ENCODE results near the gene SEZ6L. TPM values are rescaled to one million over a fixed set of nuclear protein-coding genes. Genes with fewer than 3 reads are reported as not detected.

SEZ6L gene
- total RNA-seq, 1 experiment from 2014 or later = not detected

- DNase-seq (ENCODE audit: low read depth, low spot score) = no peak
- peaks cover 63% of the 10 kb centered on the region for H3K27me3 ChIP-seq (ENCODE audit: insufficient read depth, low read length)
- intact Hi-C loops (cut with micrococcal nuclease) = loop anchor here (5.0 kb wide), 1 partner anchor 136 kb away; no protein-coding TSS in a partner anchor
These were observed 139.2 kb downstream of the SEZ6L start for GRCh38 chr22:26308467-26308866.

DNA sequence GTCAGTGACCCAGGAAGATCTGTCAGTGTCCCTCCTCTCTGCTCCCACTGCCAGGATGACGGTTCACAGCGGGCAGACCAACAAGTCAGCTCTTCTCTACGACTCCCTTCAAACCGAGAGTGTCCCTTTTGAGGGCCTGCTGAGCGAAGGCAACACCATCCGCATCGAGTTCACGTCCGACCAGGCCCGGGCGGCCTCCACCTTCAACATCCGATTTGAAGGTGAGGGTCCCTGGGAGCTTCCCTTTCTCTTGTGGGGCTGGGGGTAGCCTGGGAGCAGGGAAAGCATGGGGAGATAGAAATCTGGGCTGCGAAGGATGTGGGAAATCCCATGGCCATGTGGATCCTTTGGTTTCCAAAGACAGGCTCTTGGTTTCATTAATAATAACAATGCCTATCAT is 141.4 kb downstream of the SEZ6L start:
- DNase-seq (ENCODE audit: low read depth, low spot score) (no peak), ATAC-seq (no peak)
- no peaks in the 10 kb centered on the region for H3K9me3 ChIP-seq (ENCODE audit: control insufficient read depth in 1 of 2, insufficient read depth in 1 of 2, low read depth in 1 of 2, low read length in 2 of 2)
- BruUV-seq (replicated peaks) = no TSS peak
- H3K4me1 ChIP-seq (ENCODE audit: control insufficient read depth in 1 of 2, insufficient read depth in 2 of 2, low read length in 2 of 2) = no peaks in the 10 kb centered on the region
- no peaks in the 10 kb centered on the region for H4K20me1 ChIP-seq (ENCODE audit: insufficient read depth)
- H3K36me3 ChIP-seq (ENCODE audit: control insufficient read depth in 1 of 2, insufficient read depth in 2 of 2, low read length in 2 of 2) = no peaks in the 10 kb centered on the region
- peaks cover 71% of the 10 kb centered on the region for H3K27me3 ChIP-seq (ENCODE audit: insufficient read depth, low read length)
- H3K9ac ChIP-seq (ENCODE audit: low read length) = no peak overlapping the region
- H2AFZ ChIP-seq (ENCODE audit: low read depth, low read length, poor library complexity, severe bottlenecking) = no peak overlapping the region
- RAD21 ChIA-PET (ENCODE audit: low non-redundant PET in 1 of 2, low total read pairs in 2 of 2, uncharacterized antibody in 2 of 2, unreplicated experiment in 2 of 2) = no interaction called here
- intact Hi-C loops (cut with micrococcal nuclease) = no loop called here
- H3K9me2 ChIP-seq (ENCODE audit: insufficient read depth) = no peaks in the 10 kb centered on the region
- H3K79me2 ChIP-seq (ENCODE audit: insufficient read depth, low read length) = no peaks in the 10 kb centered on the region
- CTCF ChIA-PET = no interaction called here
- H3K4me3 ChIP-seq (replicated peaks in 1 of 2; ENCODE audit: low read depth in 1 of 2, low read length in 2 of 2) = no peak overlapping the region
- POLR2A ChIA-PET = no interaction called here
- H3K4me2 ChIP-seq (ENCODE audit: low read length) = no peak overlapping the region
- H3K27ac ChIP-seq (ENCODE audit: low read depth, low read length) = no peak overlapping the region
- TF ChIP-seq EZH2phosphoT487 (IDR thresholded peaks at IDR 0.05; ENCODE audit: borderline replicate concordance) (no peak), FOSL1 (IDR thresholded peaks at IDR 0.05; ENCODE audit: low read depth) (no peak), JUND (IDR thresholded peaks at IDR 0.05) (no peak), CBX3 (IDR thresholded peaks at IDR 0.05; ENCODE audit: low read depth) (no peak), CTCF (IDR thresholded peaks at IDR 0.05 in 2 of 3, conservative IDR thresholded peaks at IDR 0.05 in 1 of 3; ENCODE audit: borderline replicate concordance in 1 of 3, insufficient read depth in 1 of 3, low read depth in 2 of 3, low read length in 2 of 3) (no peak), POLR2AphosphoS5 (IDR thresholded peaks at IDR 0.05; ENCODE audit: low read depth, low read length) (no peak), TCF7L2 (IDR thresholded peaks at IDR 0.05; ENCODE audit: borderline replicate concordance, extremely low read depth, insufficient read depth, insufficient read length) (no peak), SIN3A (IDR thresholded peaks at IDR 0.05; ENCODE audit: low read depth) (no peak), REST (IDR thresholded peaks at IDR 0.05; ENCODE audit: low read depth) (no peak), MAX (IDR thresholded peaks at IDR 0.05) (no peak), EZH2 (IDR thresholded peaks at IDR 0.05) (no peak)
- TF ChIP-seq, protein P1, sequence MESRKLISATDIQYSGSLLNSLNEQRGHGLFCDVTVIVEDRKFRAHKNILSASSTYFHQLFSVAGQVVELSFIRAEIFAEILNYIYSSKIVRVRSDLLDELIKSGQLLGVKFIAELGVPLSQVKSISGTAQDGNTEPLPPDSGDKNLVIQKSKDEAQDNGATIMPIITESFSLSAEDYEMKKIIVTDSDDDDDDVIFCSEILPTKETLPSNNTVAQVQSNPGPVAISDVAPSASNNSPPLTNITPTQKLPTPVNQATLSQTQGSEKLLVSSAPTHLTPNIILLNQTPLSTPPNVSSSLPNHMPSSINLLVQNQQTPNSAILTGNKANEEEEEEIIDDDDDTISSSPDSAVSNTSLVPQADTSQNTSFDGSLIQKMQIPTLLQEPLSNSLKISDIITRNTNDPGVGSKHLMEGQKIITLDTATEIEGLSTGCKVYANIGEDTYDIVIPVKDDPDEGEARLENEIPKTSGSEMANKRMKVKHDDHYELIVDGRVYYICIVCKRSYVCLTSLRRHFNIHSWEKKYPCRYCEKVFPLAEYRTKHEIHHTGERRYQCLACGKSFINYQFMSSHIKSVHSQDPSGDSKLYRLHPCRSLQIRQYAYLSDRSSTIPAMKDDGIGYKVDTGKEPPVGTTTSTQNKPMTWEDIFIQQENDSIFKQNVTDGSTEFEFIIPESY (IDR thresholded peaks at IDR 0.05; ENCODE audit: extremely low read depth, insufficient replicate concordance, low read length) = no peak

More at GRCh38 chr22:26308467-26308866, 139.2 kb downstream of the SEZ6L start:
- no peaks in the 10 kb centered on the region for H3K9me3 ChIP-seq (ENCODE audit: control insufficient read depth in 1 of 2, insufficient read depth in 1 of 2, low read depth in 1 of 2, low read length in 2 of 2)
- POLR2A ChIA-PET = no interaction called here
- H4K20me1 ChIP-seq (ENCODE audit: insufficient read depth) = no peaks in the 10 kb centered on the region
- no peak for ATAC-seq
- RAD21 ChIA-PET (ENCODE audit: low non-redundant PET in 1 of 2, low total read pairs in 2 of 2, uncharacterized antibody in 2 of 2, unreplicated experiment in 2 of 2) = no interaction called here
- no peak overlapping the region for H3K4me3 ChIP-seq (replicated peaks in 1 of 2; ENCODE audit: low read depth in 1 of 2, low read length in 2 of 2)
- H2AFZ ChIP-seq (ENCODE audit: low read depth, low read length, poor library complexity, severe bottlenecking) = no peak overlapping the region
- CTCF ChIA-PET = interaction anchor here (1.0 kb wide), 1 partner anchor 13 kb away, joined by 3 read pairs; no protein-coding TSS in a partner anchor
- no peak overlapping the region for H3K27ac ChIP-seq (ENCODE audit: low read depth, low read length)
- H3K4me2 ChIP-seq (ENCODE audit: low read length) = no peak overlapping the region
- H3K79me2 ChIP-seq (ENCODE audit: insufficient read depth, low read length) = no peaks in the 10 kb centered on the region
- no peaks in the 10 kb centered on the region for H3K36me3 ChIP-seq (ENCODE audit: control insufficient read depth in 1 of 2, insufficient read depth in 2 of 2, low read length in 2 of 2)
- no peak overlapping the region for H3K9ac ChIP-seq (ENCODE audit: low read length)
- H3K4me1 ChIP-seq (ENCODE audit: control insufficient read depth in 1 of 2, insufficient read depth in 2 of 2, low read length in 2 of 2) = no peaks in the 10 kb centered on the region
- H3K9me2 ChIP-seq (ENCODE audit: insufficient read depth) = no peaks in the 10 kb centered on the region
- BruUV-seq (replicated peaks) = no TSS peak
- no peak for TF ChIP-seq EZH2 (IDR thresholded peaks at IDR 0.05)

Measured in HCT116 (cell line).